ENCODE results near the gene CAPN9.

Gene CAPN9

GRCh38 chr1:230791986-230792564 lies 44.9 kb downstream of the CAPN9 start:
- TF ChIP-seq CTCF (IDR thresholded peaks at IDR 0.05; ENCODE audit: extremely low read depth, missing control alignments), result no peak
- DNase-seq (ENCODE audit: low spot score), result no peak

- no peak for DNase-seq (ENCODE audit: low spot score)
- no peak for TF ChIP-seq CTCF (IDR thresholded peaks at IDR 0.05; ENCODE audit: extremely low read depth, missing control alignments)
Observed at GRCh38 chr1:230792691-230793462, 45.7 kb downstream of the CAPN9 start.

GRCh38 chr1:230793463-230793745 lies 46.2 kb downstream of the CAPN9 start:
- TF ChIP-seq CTCF (IDR thresholded peaks at IDR 0.05; ENCODE audit: extremely low read depth, missing control alignments), result no peak
- no peak for DNase-seq (ENCODE audit: low spot score)

- DNase-seq (ENCODE audit: low spot score), result no peak
- no peak for TF ChIP-seq CTCF (IDR thresholded peaks at IDR 0.05; ENCODE audit: extremely low read depth, missing control alignments)
Observed at GRCh38 chr1:230794431-230794830, 47.2 kb downstream of the CAPN9 start.

- no peak for TF ChIP-seq CTCF (IDR thresholded peaks at IDR 0.05; ENCODE audit: extremely low read depth, missing control alignments)
- DNase-seq (ENCODE audit: low spot score), result no peak
Observed at GRCh38 chr1:230794871-230795605, 47.9 kb downstream of the CAPN9 start.

- no peak for TF ChIP-seq CTCF (IDR thresholded peaks at IDR 0.05; ENCODE audit: extremely low read depth, missing control alignments)
- no peak for DNase-seq (ENCODE audit: low spot score)
Observed at GRCh38 chr1:230796626-230797025, 49.4 kb downstream of the CAPN9 start.

GRCh38 chr1:230797376-230797920 lies 50.3 kb downstream of the CAPN9 start:
- no peak for TF ChIP-seq CTCF (IDR thresholded peaks at IDR 0.05; ENCODE audit: extremely low read depth, missing control alignments)

More at GRCh38 chr1:230797376-230797920, 50.3 kb downstream of the CAPN9 start:
- DNase-seq (ENCODE audit: low spot score), result no peak

Measured in GM20000 (cell line).